Endodermal cell (in vitro differentiated cells): ENCODE data around the gene ARHGEF6. TPM values are rescaled to one million over a fixed set of nuclear protein-coding genes. Genes with fewer than 3 reads are reported as not detected.
A peak's percentile ranks its signal among the peaks of the same experiment; 100 is the strongest.

Experiments used
- DNase-seq: peaks from one replicate; pipeline ENCODE4 v3.0.0-alpha.2; 2017
- H3K27ac ChIP-seq: 2 replicates; pipeline ENCODE4 v1.5.1; 2013; ENCODE audit warnings: mild to moderate bottlenecking, low read depth, low read length, moderate library complexity
- H3K27me3 ChIP-seq: 2 replicates; pipeline ENCODE4 v1.6.1; 2013; ENCODE audit warnings: mild to moderate bottlenecking, low read length, moderate library complexity; ENCODE audit not compliant: insufficient read depth, control insufficient read depth, poor library complexity, severe bottlenecking
- H3K36me3 ChIP-seq: 2 replicates; pipeline ENCODE4 v1.7.0; 2013; ENCODE audit warnings: mild to moderate bottlenecking, low read length, moderate library complexity; ENCODE audit not compliant: control insufficient read depth, insufficient read depth
- H3K4me1 ChIP-seq: one replicate; pipeline ENCODE4 v1.7.0; 2013; ENCODE audit warnings: low read length; ENCODE audit not compliant: control insufficient read depth, insufficient read depth
- H3K4me3 ChIP-seq: 2 replicates; pipeline ENCODE4 v1.5.1; 2013; ENCODE audit warnings: mild to moderate bottlenecking, low read length, moderate library complexity
- H3K9ac ChIP-seq: 2 replicates; pipeline ENCODE4 v1.6.1; 2013; ENCODE audit warnings: mild to moderate bottlenecking, low read length, moderate library complexity; ENCODE audit not compliant: poor library complexity, severe bottlenecking; ENCODE audit errors: extremely low read depth
- H3K9me3 ChIP-seq: 2 replicates; pipeline ENCODE4 v1.6.1; 2013; ENCODE audit warnings: mild to moderate bottlenecking, low read length, moderate library complexity; ENCODE audit not compliant: control insufficient read depth
- H3K27ac Mint-ChIP-seq: 2 replicates; pipeline ENCODE4 v1.8.0; 2020; ENCODE audit warnings: mixed read lengths
- H3K27me3 Mint-ChIP-seq: 2 replicates; pipeline ENCODE4 v1.8.0; 2021; ENCODE audit warnings: mild to moderate bottlenecking, mixed read lengths; ENCODE audit not compliant: insufficient read depth
- H3K36me3 Mint-ChIP-seq: 2 replicates; pipeline ENCODE4 v1.8.0; 2020; ENCODE audit warnings: low read depth, mixed read lengths
- H3K4me1 Mint-ChIP-seq: 2 replicates; pipeline ENCODE4 v1.8.0; 2020; ENCODE audit warnings: mixed read lengths
- H3K4me3 Mint-ChIP-seq: 2 replicates; pipeline ENCODE4 v1.8.0; 2020; ENCODE audit warnings: mild to moderate bottlenecking, moderate library complexity, mixed read lengths
- H3K9me3 Mint-ChIP-seq: 2 replicates; pipeline ENCODE4 v1.8.0; 2020; ENCODE audit warnings: mild to moderate bottlenecking, mixed read lengths
- WGBS, 2 experiments: methylation state at CpG; one replicate each; pipeline versions ENCODE4 v1.1.5 to v1.1.7; 2013; ENCODE audit warnings: missing lambda C conversion rate in 2 of 2, mixed read lengths in 1 of 2; ENCODE audit not compliant: insufficient coverage in 1 of 2, insufficient read length in 1 of 2; 5-methylcytosine and 5-hydroxymethylcytosine counted together
- total RNA-seq, 2 donors: library from RNA; stranded (reverse); fragmentation: NEBNext Ultra II Directional in 1 of 2; extraction: Animal tissue kit (Norgen Biotek cat#: 25700) in 1 of 2; gene quantifications; 2 replicates in 1 of 2; 3 replicates in 1 of 2; pipeline ENCODE4 v1.2.1, GENCODE V29; 2021
- TF ChIP-seq, protein P1 (sequence below): fragments of 200-600 bp; sonication (generic); conservative IDR thresholded peaks from 2 replicates; pipeline ENCODE4 v1.5.0; 2021; ENCODE audit warnings: antibody characterized with exemption, mild to moderate bottlenecking

The ARHGEF6 gene
- total RNA-seq, 2 donors from 2014 or later: 1.8 to 2.7 TPM

GRCh38 chrX:136691028-136691809, 89.5 kb downstream of the ARHGEF6 start:
- no peaks in the 10 kb centered on the region for H3K27me3 Mint-ChIP-seq
- Histone ChIP-seq H3K27me3 (no peaks in the 10 kb centered on the region), H3K36me3 (no peaks in the 10 kb centered on the region), H3K4me3 (no peak overlapping the region), H3K27ac (no peak overlapping the region), H3K9me3 (no peaks in the 10 kb centered on the region), H3K9ac (no peak overlapping the region), H3K4me1 (no peaks in the 10 kb centered on the region)
- no peak overlapping the region for H3K27ac Mint-ChIP-seq
- H3K4me1 Mint-ChIP-seq: peaks cover 9% of the 10 kb centered on the region
- H3K36me3 Mint-ChIP-seq: no peaks in the 10 kb centered on the region
- WGBS, 2 experiments: 86% methylated on average over 1 of the region's 3 CpGs; no CpG with 5 or more reads in 1 of the 2 experiments
- TF ChIP-seq, protein P1, sequence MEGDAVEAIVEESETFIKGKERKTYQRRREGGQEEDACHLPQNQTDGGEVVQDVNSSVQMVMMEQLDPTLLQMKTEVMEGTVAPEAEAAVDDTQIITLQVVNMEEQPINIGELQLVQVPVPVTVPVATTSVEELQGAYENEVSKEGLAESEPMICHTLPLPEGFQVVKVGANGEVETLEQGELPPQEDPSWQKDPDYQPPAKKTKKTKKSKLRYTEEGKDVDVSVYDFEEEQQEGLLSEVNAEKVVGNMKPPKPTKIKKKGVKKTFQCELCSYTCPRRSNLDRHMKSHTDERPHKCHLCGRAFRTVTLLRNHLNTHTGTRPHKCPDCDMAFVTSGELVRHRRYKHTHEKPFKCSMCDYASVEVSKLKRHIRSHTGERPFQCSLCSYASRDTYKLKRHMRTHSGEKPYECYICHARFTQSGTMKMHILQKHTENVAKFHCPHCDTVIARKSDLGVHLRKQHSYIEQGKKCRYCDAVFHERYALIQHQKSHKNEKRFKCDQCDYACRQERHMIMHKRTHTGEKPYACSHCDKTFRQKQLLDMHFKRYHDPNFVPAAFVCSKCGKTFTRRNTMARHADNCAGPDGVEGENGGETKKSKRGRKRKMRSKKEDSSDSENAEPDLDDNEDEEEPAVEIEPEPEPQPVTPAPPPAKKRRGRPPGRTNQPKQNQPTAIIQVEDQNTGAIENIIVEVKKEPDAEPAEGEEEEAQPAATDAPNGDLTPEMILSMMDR: no peak
- peaks cover 28% of the 10 kb centered on the region for H3K9me3 Mint-ChIP-seq
- no peak for DNase-seq
- H3K4me3 Mint-ChIP-seq: no peak overlapping the region

- WGBS, 2 experiments: 49% methylated on average over 6 of the region's 6 CpGs; no CpG with 5 or more reads in 1 of the 2 experiments
- H3K27ac Mint-ChIP-seq: no peak overlapping the region
- TF ChIP-seq, protein P1: no peak
- peaks cover 8% of the 10 kb centered on the region for H3K4me1 Mint-ChIP-seq
- Histone ChIP-seq H3K4me1 (no peaks in the 10 kb centered on the region), H3K36me3 (no peaks in the 10 kb centered on the region), H3K27ac (no peak overlapping the region), H3K9ac (no peak overlapping the region), H3K9me3 (no peaks in the 10 kb centered on the region), H3K4me3 (no peak overlapping the region), H3K27me3 (no peaks in the 10 kb centered on the region)
- peaks cover 25% of the 10 kb centered on the region for H3K9me3 Mint-ChIP-seq
- H3K4me3 Mint-ChIP-seq: no peak overlapping the region
- DNase-seq: peak; percentile 52
- no peaks in the 10 kb centered on the region for H3K27me3 Mint-ChIP-seq
- no peaks in the 10 kb centered on the region for H3K36me3 Mint-ChIP-seq
Observed at GRCh38 chrX:136689436-136689835, 91.3 kb downstream of the ARHGEF6 start.

DNA sequence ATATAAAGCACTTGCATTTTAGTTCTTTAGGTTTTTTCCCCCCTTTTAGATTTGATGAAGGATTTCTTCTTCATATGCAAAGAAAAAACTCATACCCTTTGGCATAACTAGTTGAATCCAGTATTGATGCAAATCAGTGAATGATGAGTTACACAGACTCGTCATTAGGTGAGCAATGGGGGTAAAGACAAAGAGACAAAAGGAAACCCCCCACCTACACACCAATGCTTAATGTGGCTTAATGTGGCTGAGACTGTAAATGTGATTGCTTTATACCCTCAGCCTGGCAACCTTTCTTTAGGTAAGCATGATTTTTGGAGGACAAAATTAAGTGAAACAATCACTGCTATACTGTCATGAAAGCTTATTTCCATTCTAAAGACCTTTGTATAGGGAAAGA, 93.3 kb downstream of the ARHGEF6 start:
- Histone ChIP-seq H3K4me3 (no peak overlapping the region), H3K36me3 (no peaks in the 10 kb centered on the region), H3K9me3 (no peaks in the 10 kb centered on the region), H3K27ac (no peak overlapping the region), H3K27me3 (no peaks in the 10 kb centered on the region), H3K9ac (no peak overlapping the region), H3K4me1 (no peaks in the 10 kb centered on the region)
- Mint-ChIP-seq H3K27ac (no peak overlapping the region), H3K4me3 (no peak overlapping the region), H3K27me3 (no peaks in the 10 kb centered on the region), H3K4me1 (peaks cover 5% of the 10 kb centered on the region), H3K36me3 (no peaks in the 10 kb centered on the region), H3K9me3 (peaks cover 17% of the 10 kb centered on the region)
- DNase-seq: no peak
- TF ChIP-seq, protein P1: no peak
- no CpG with 5 or more reads among the region's 1 CpG for WGBS, 2 experiments
